SK-N-MC (cell line): Measurements from ENCODE around the gene FXR2.
"Not testable (repeated sequence)": the region's sequence is repeated elsewhere in the genome, so short reads cannot be mapped to it uniquely, and the experiment has no call there.

Experiments used
- DNase-seq: peaks from one replicate; pipeline ENCODE4 v3.0.0-alpha.2; 2011; ENCODE audit warnings: low read depth, low spot score
- H3K27ac ChIP-seq: fragments of 200-600 bp; sonication (generic); 2 replicates; pipeline ENCODE4 v1.5.1; 2016; ENCODE audit warnings: mixed run types
- H3K36me3 ChIP-seq: fragments of 200-600 bp; sonication (generic); 2 replicates; pipeline ENCODE4 v1.6.1; 2017; ENCODE audit warnings: antibody characterized with exemption, low read length, mixed read lengths; ENCODE audit not compliant: insufficient read depth
- H3K4me3 ChIP-seq: fragments of 200-600 bp; sonication (generic); 2 replicates; pipeline ENCODE4 v1.5.1; 2016
- H3K9ac ChIP-seq: fragments of 200-600 bp; sonication (generic); 2 replicates; pipeline ENCODE4 v1.8.0; 2017; ENCODE audit warnings: mixed run types, mixed read lengths; ENCODE audit not compliant: insufficient read length
- H3K9me3 ChIP-seq: fragments of 200-600 bp; sonication (generic); 2 replicates; pipeline ENCODE4 v1.6.1; 2017; ENCODE audit warnings: low read depth, mild to moderate bottlenecking, antibody characterized with exemption, low read length, moderate library complexity, mixed read lengths
- EZH2 ChIP-seq: fragments of 200-600 bp; sonication (generic); IDR thresholded peaks from one replicate; pipeline ENCODE4 v1.6.1; 2017; ENCODE audit warnings: antibody characterized with exemption
- FOXP2 ChIP-seq: optimal IDR thresholded peaks from 2 replicates; pipeline ENCODE3; 2011; ENCODE audit warnings: mild to moderate bottlenecking, moderate library complexity; ENCODE audit not compliant: insufficient read depth; ENCODE audit errors: extremely low read length, control extremely low read depth
- POLR2AphosphoS5 ChIP-seq: IDR thresholded peaks from 2 replicates; pipeline ENCODE4 v1.6.1; 2012; ENCODE audit warnings: mild to moderate bottlenecking, low read depth, low read length, borderline replicate concordance

FXR2 gene

DNA sequence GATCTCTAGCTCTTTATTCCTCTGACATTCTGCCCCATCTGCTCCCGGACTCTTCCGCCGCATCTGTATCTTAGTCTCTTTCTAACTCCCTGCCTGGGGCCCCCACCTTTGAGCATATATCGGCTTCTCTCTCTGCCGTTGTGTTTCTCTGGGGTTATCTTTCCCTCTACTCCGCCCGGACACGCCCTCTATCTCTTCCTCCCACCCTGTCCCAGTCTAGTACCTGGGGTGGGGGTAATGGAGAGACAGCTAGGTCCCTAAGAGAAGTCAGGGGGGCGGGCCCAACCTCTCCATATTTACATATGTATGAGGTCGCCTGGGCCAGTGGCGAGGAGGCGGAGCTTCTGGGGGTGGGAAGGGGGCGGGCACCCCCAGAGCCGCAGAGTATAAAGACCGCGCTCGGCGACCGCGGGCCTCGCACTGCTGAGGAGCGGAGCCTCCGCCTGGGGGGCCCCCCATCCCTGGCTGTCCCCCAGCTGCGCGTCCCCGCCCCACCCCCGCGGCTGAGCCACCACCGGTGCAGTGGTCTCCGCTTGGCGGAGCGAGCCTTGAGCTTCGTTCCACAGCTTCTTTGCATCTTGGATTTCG is 35.9 kb upstream of the FXR2 start, which contains the start of gene ATP1B2:
TSS of gene ATP1B2 (plus strand) at position 418 of the 588 bp plus-strand sequence. CDS start 593 bp downstream, outside the sequence.
- H3K36me3 ChIP-seq = no peaks in the 10 kb centered on the region
- no peaks in the 10 kb centered on the region for H3K9me3 ChIP-seq
- peak; percentile 35 for DNase-seq
- peak within 1 kb of the TSS; percentile 57 for H3K9ac ChIP-seq
- TF ChIP-seq POLR2AphosphoS5 (no peak; the same call in 1 of the 2 replicates), EZH2 (no peak)
- no peak within 1 kb of the TSS for H3K27ac ChIP-seq
- H3K4me3 ChIP-seq = peak within 1 kb of the TSS; percentile 86

DNA sequence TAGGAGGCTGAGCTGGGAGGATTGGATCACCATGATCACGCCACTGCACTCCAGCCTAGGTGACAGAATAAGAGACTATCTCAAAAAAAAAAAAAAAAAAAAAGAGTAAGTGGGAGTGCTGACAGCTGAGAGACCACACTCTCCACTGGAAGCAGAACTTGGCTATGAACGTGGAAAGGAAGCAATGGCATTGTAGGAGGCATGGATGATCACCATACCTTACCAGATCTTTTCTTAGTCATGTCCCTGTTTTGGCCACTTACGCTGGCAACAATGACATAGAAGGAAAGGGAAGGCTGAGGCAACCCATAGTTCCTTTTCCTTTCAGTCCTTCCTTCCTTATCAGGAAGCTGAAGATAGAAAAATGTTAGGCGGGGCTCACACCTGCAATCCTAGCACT is 32.3 kb upstream of the FXR2 start:
- no peak overlapping the region for H3K4me3 ChIP-seq
- H3K36me3 ChIP-seq = no peaks in the 10 kb centered on the region
- no peak overlapping the region for H3K9ac ChIP-seq
- no peaks in the 10 kb centered on the region for H3K9me3 ChIP-seq
- DNase-seq = no peak
- TF ChIP-seq FOXP2 = no peak
- TF ChIP-seq EZH2 = no peak
- TF ChIP-seq POLR2AphosphoS5 = no peak
- H3K27ac ChIP-seq = no peak overlapping the region

DNA sequence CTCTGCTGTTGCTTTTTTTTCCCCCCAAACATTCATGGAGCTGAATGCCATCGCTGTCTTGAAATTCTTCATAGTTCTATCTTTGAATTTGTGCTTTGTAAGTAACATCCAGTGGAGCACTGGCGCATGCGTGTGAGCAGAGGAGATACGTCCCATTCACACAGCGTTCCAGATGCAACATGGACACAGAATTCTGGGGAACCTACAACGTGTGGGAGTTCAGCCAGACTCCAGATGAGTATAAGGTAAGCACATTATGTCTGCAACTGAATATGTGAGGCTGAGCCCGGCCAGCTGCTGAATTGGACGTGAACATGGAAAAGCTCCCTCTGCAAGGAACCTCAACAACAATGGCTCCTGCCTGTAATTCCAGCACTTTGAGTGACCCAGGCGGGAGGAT is 31.8 kb upstream of the FXR2 start:
- Histone ChIP-seq H3K4me3 (no peak overlapping the region), H3K36me3 (no peaks in the 10 kb centered on the region), H3K9me3 (no peaks in the 10 kb centered on the region), H3K9ac (no peak overlapping the region), H3K27ac (no peak overlapping the region)
- TF ChIP-seq POLR2AphosphoS5 = no peak
- TF ChIP-seq FOXP2 = no peak
- no peak for TF ChIP-seq EZH2
- no peak for DNase-seq

DNA sequence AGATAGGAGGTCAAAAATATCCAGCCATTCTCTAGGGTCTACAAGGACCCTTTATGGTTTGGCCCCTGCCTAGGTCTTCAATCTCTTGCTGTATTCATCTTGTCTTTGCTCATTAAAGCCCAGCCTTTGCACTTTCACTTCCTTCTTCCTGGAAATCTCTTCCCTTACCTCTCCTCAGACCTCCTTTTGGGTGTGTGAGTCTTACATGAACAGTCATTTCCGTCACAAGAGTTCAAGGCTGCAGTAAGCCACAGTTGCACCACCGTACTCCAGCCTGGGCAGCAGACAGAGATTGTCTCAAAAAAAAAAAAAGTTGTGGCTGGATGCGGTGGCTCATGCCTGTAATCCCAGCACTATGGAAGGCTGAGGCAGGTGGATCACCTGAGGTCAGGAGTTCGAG is 30.1 kb upstream of the FXR2 start:
- Histone ChIP-seq H3K9me3 (no peaks in the 10 kb centered on the region), H3K27ac (no peak overlapping the region), H3K9ac (no peak overlapping the region), H3K36me3 (no peaks in the 10 kb centered on the region), H3K4me3 (no peak overlapping the region)
- TF ChIP-seq FOXP2 = no peak
- TF ChIP-seq POLR2AphosphoS5 = no peak
- TF ChIP-seq EZH2 = no peak
- DNase-seq = no peak

DNA sequence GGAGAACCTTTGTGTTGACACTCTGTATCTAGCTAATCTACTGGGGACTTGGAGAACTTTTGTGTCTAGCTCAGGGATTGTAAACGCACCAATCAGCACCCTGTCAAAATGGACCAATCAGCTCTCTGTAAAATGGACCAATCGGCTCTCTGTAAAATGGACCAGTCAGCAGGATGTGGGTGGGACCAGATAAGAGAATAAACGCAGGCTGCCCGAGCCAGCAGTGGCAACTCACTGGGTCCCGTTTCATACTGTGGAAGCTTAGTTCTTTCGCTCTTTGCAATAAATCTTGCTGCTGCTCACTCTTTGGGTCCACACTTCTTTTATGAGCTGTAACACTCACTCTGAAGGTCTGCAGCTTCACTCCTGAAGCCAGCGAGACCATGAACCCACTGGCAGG is 26.9 kb upstream of the FXR2 start:
- H3K36me3 ChIP-seq, H3K9me3 ChIP-seq, DNase-seq, H3K4me3 ChIP-seq, H3K27ac ChIP-seq, H3K9ac ChIP-seq: not testable (repeated sequence)

DNA sequence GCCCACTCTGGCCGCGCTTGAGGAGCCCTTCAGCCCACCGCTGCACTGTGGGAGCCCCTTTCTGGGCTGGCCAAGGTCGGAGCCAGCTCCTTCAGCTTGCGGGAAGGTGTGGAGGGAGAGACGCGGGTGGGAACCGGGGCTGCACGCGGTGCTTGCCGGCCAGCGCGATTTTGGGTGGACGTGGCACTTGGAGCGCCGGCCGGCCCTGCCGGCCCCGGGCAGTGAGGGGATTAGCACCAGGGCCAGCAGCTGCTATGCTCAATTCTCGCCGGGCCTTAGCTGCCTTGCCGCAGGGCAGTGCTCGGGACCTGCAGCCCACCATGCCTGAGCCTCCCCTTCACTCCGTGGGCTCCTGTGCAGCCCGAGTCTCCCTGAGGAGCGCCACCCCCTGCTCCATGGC is 26.1 kb upstream of the FXR2 start:
- no peak for DNase-seq
- Histone ChIP-seq H3K9ac (no peak overlapping the region), H3K36me3 (no peaks in the 10 kb centered on the region), H3K4me3 (no peak overlapping the region), H3K27ac (no peak overlapping the region), H3K9me3 (no peaks in the 10 kb centered on the region)
- TF ChIP-seq FOXP2 = no peak
- no peak for TF ChIP-seq POLR2AphosphoS5
- TF ChIP-seq EZH2 = no peak

DNA sequence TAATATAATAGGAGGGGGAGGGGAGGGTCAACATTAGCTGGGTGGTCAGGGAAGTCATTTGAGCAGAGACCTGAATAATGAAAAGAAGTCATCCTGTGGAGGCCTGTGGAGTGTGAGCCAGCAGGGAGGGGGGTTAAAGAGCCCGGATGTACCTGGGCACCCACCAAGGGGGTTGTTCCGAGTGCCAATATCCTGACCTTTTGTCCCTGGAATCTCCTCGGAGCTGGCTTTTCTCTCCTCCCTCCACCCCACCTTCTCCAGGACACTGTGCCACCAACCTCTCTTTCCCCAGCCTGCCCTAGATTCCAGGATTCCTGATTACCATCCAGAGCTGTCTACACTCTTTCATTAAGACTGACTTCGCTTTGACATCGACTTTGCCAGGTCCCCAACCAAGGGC is 21.5 kb upstream of the FXR2 start:
- Histone ChIP-seq H3K4me3 (no peak overlapping the region), H3K36me3 (no peaks in the 10 kb centered on the region), H3K27ac (no peak overlapping the region), H3K9me3 (no peaks in the 10 kb centered on the region), H3K9ac (no peak overlapping the region)
- TF ChIP-seq EZH2 = no peak
- TF ChIP-seq POLR2AphosphoS5 = no peak
- no peak for TF ChIP-seq FOXP2
- no peak for DNase-seq

DNA sequence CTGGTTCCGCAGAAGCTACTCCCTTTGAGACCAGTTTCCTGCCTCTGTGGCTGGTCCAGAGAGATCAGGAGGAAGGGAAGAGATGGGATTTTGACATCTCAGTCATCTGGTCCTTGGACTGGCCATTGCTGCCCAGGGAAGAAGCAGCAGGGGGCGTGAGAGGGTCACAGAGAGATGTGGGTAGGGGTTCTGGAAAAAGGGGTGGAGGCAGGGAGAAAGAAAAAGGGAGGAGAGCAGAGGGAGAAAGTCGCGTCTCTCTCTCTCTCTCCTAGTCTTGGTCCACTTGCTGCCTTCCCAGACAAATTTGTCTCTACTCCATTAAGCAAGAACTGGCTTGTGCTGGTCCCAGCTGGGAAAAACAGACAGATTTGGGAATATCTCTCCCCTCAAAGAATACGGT is 19.7 kb upstream of the FXR2 start:
- Histone ChIP-seq H3K9me3 (no peaks in the 10 kb centered on the region), H3K36me3 (no peaks in the 10 kb centered on the region), H3K9ac (no peak overlapping the region), H3K27ac (no peak overlapping the region), H3K4me3 (no peak overlapping the region)
- DNase-seq = no peak
- TF ChIP-seq POLR2AphosphoS5 = no peak
- TF ChIP-seq FOXP2 = no peak
- TF ChIP-seq EZH2 = no peak

DNA sequence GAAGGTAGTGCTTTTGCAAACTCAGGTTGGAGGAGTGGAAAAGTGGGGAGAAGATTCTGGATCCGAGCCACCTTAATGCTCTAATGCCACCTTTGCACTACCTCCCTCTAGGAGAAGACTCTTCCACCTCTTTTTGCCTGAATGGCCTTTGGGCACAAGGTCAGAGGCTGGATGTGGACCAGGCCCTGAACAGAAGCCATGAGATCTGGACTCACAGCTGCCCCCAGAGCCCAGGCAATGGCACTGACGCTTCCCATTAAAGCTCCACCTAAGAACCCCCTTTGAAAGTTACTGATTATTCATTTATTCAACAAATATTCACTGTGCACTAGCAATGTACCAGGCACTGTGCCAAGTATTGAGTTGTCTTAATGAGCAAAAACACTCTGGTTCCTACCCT is 18.4 kb upstream of the FXR2 start:
- no peaks in the 10 kb centered on the region for H3K9me3 ChIP-seq
- no peak overlapping the region for H3K9ac ChIP-seq
- TF ChIP-seq FOXP2 (no peak), POLR2AphosphoS5 (no peak), EZH2 (no peak)
- no peak for DNase-seq
- no peak overlapping the region for H3K4me3 ChIP-seq
- H3K27ac ChIP-seq = no peak overlapping the region
- H3K36me3 ChIP-seq = no peaks in the 10 kb centered on the region
